NT2/D1 (cell line): Measurements from ENCODE around the gene FEM1B.

Experiments used
- DNase-seq: peaks from one replicate; pipeline ENCODE4 v3.0.0-alpha.2; 2011; ENCODE audit warnings: low read depth, low spot score
- H3K27me3 ChIP-seq: 2 replicates; pipeline ENCODE4 v1.6.0; 2011; ENCODE audit warnings: mild to moderate bottlenecking; ENCODE audit not compliant: insufficient read length, insufficient read depth
- H3K36me3 ChIP-seq: 2 replicates; pipeline ENCODE4 v1.6.1; 2011; ENCODE audit warnings: mild to moderate bottlenecking, low read length, mixed read lengths; ENCODE audit not compliant: insufficient read depth, insufficient read length
- H3K4me1 ChIP-seq: 2 replicates; pipeline ENCODE4 v1.5.1; 2011; ENCODE audit not compliant: insufficient read depth, insufficient read length
- H3K4me3 ChIP-seq: 2 replicates; pipeline ENCODE4 v1.5.1; 2011; ENCODE audit warnings: low read depth; ENCODE audit not compliant: insufficient read length
- H3K9ac ChIP-seq: 2 replicates; pipeline ENCODE4 v1.6.0; 2011; ENCODE audit warnings: low read depth; ENCODE audit not compliant: insufficient read length
- H3K9me3 ChIP-seq: 2 replicates; pipeline ENCODE4 v1.5.1; 2011; ENCODE audit warnings: mild to moderate bottlenecking, low read length; ENCODE audit not compliant: insufficient read depth
- SUZ12 ChIP-seq: IDR thresholded peaks from 2 replicates; pipeline ENCODE4 v1.6.1; 2011; ENCODE audit not compliant: insufficient read length, insufficient read depth; ENCODE audit errors: extremely low read depth
- YY1 ChIP-seq: IDR thresholded peaks from 2 replicates; pipeline ENCODE4 v1.6.1; 2011; ENCODE audit not compliant: insufficient read length, insufficient read depth
- ZNF274 ChIP-seq: IDR thresholded peaks from 2 replicates; pipeline ENCODE4 v1.6.1; 2011; ENCODE audit warnings: mild to moderate bottlenecking, low read depth, low read length

The FEM1B gene

GRCh38 chr15:68244235-68244634 is 33.3 kb upstream of the FEM1B start:
- no peak for TF ChIP-seq ZNF274
- H3K4me3 ChIP-seq, result no peak overlapping the region

GRCh38 chr15:68249058-68249713 is 28.4 kb upstream of the FEM1B start:
- DNase-seq, result no peak
- no peaks in the 10 kb centered on the region for H3K4me1 ChIP-seq
- peaks cover 6% of the 10 kb centered on the region for H3K9me3 ChIP-seq
- no peak overlapping the region for H3K9ac ChIP-seq
- H3K36me3 ChIP-seq, result no peaks in the 10 kb centered on the region
- H3K27me3 ChIP-seq, result no peaks in the 10 kb centered on the region
- no peak for TF ChIP-seq SUZ12
- no peak for TF ChIP-seq ZNF274
- TF ChIP-seq YY1, result no peak
- no peak overlapping the region for H3K4me3 ChIP-seq

More at GRCh38 chr15:68244235-68244634, 33.3 kb upstream of the FEM1B start:
- H3K9me3 ChIP-seq, result peaks cover 10% of the 10 kb centered on the region
- no peaks in the 10 kb centered on the region for H3K4me1 ChIP-seq
- DNase-seq, result no peak
- no peak overlapping the region for H3K9ac ChIP-seq
- H3K36me3 ChIP-seq, result no peaks in the 10 kb centered on the region
- H3K27me3 ChIP-seq, result no peaks in the 10 kb centered on the region

GRCh38 chr15:68252925-68253534 is 24.5 kb upstream of the FEM1B start:
- TF ChIP-seq SUZ12 (no peak), ZNF274 (no peak), YY1 (no peak)
- H3K4me1 ChIP-seq, result no peaks in the 10 kb centered on the region
- peak; percentile 48 for DNase-seq
- no peak overlapping the region for H3K4me3 ChIP-seq
- H3K9me3 ChIP-seq, result no peaks in the 10 kb centered on the region
- no peak overlapping the region for H3K9ac ChIP-seq
- H3K36me3 ChIP-seq, result no peaks in the 10 kb centered on the region
- H3K27me3 ChIP-seq, result no peaks in the 10 kb centered on the region

- peak overlapping the region; percentile 78 for H3K4me3 ChIP-seq
- H3K9me3 ChIP-seq, result no peaks in the 10 kb centered on the region
- H3K27me3 ChIP-seq, result no peaks in the 10 kb centered on the region
- H3K9ac ChIP-seq, result peak overlapping the region; percentile 96
- peak; percentile 93 for DNase-seq
- H3K4me1 ChIP-seq, result peaks cover 2% of the 10 kb centered on the region
- no peaks in the 10 kb centered on the region for H3K36me3 ChIP-seq
- TF ChIP-seq ZNF274 (no peak), YY1 (peak; percentile 20), SUZ12 (no peak)
These were observed 20.7 kb upstream of the FEM1B start for GRCh38 chr15:68256675-68257450.

GRCh38 chr15:68258692-68259091 is 18.9 kb upstream of the FEM1B start:
- Histone ChIP-seq H3K9ac (no peak overlapping the region), H3K27me3 (no peaks in the 10 kb centered on the region), H3K36me3 (no peaks in the 10 kb centered on the region), H3K9me3 (no peaks in the 10 kb centered on the region), H3K4me3 (no peak overlapping the region), H3K4me1 (peaks cover 2% of the 10 kb centered on the region)
- DNase-seq, result no peak
- TF ChIP-seq SUZ12 (no peak), YY1 (no peak), ZNF274 (no peak)

GRCh38 chr15:68259883-68260282 is 17.7 kb upstream of the FEM1B start:
- no peak for TF ChIP-seq ZNF274
- TF ChIP-seq SUZ12, result no peak
- TF ChIP-seq YY1, result no peak
- Histone ChIP-seq H3K9ac (no peak overlapping the region), H3K9me3 (no peaks in the 10 kb centered on the region), H3K4me3 (no peak overlapping the region), H3K36me3 (no peaks in the 10 kb centered on the region), H3K4me1 (peaks cover 2% of the 10 kb centered on the region), H3K27me3 (no peaks in the 10 kb centered on the region)
- no peak for DNase-seq

GRCh38 chr15:68261241-68261640 is 16.3 kb upstream of the FEM1B start:
- no peaks in the 10 kb centered on the region for H3K27me3 ChIP-seq
- no peak for DNase-seq
- no peak overlapping the region for H3K4me3 ChIP-seq
- H3K9me3 ChIP-seq, result no peaks in the 10 kb centered on the region
- peaks cover 2% of the 10 kb centered on the region for H3K4me1 ChIP-seq
- H3K36me3 ChIP-seq, result no peaks in the 10 kb centered on the region
- H3K9ac ChIP-seq, result no peak overlapping the region
- no peak for TF ChIP-seq ZNF274
- TF ChIP-seq SUZ12, result no peak
